ENCODE data around the gene SLITRK3.
"Not testable (repeated sequence)": the region's sequence is repeated elsewhere in the genome, so short reads cannot be mapped to it uniquely, and the experiment has no call there.

The SLITRK3 gene

GRCh38 chr3:165192610-165193192, 3.5 kb downstream of the SLITRK3 start:
- DNase-seq (ENCODE audit: low spot score) = no peak

- no peak for DNase-seq (ENCODE audit: low spot score)
These were observed 4.7 kb downstream of the SLITRK3 start for GRCh38 chr3:165191491-165191890.

- no peak for DNase-seq (ENCODE audit: low spot score)
These were observed 7.7 kb downstream of the SLITRK3 start for GRCh38 chr3:165188452-165188851.

- peak; percentile 66 for DNase-seq (ENCODE audit: low spot score)
These were observed 10.4 kb downstream of the SLITRK3 start for GRCh38 chr3:165185707-165186327.

- DNase-seq (ENCODE audit: low spot score) = no peak
These were observed 14.6 kb downstream of the SLITRK3 start for GRCh38 chr3:165181556-165181955.

- DNase-seq (ENCODE audit: low spot score) = no peak
These were observed 25.9 kb downstream of the SLITRK3 start for GRCh38 chr3:165170236-165170635.

- no peak for DNase-seq (ENCODE audit: low spot score)
These were observed 26.8 kb downstream of the SLITRK3 start for GRCh38 chr3:165169368-165169767.

GRCh38 chr3:165162883-165163282, 33.3 kb downstream of the SLITRK3 start:
- DNase-seq (ENCODE audit: low spot score) = no peak

GRCh38 chr3:165159760-165160421, 36.3 kb downstream of the SLITRK3 start:
- peak; percentile 35 for DNase-seq (ENCODE audit: low spot score)

GRCh38 chr3:165158011-165158410, 38.2 kb downstream of the SLITRK3 start:
- DNase-seq (ENCODE audit: low spot score) = no peak

GRCh38 chr3:165156757-165157420, 39.3 kb downstream of the SLITRK3 start:
- DNase-seq (ENCODE audit: low spot score) = no peak

- no peak for DNase-seq (ENCODE audit: low spot score)
These were observed 47.2 kb downstream of the SLITRK3 start for GRCh38 chr3:165148876-165149441.

- no peak for DNase-seq (ENCODE audit: low spot score)
These were observed 51.9 kb downstream of the SLITRK3 start for GRCh38 chr3:165144271-165144670.

- not testable (repeated sequence) for DNase-seq (ENCODE audit: low spot score)
These were observed 56.3 kb downstream of the SLITRK3 start for GRCh38 chr3:165139918-165140317.

Data from COLO829 (cell line).